HuH-7.5 (cell line): Measurements from ENCODE around the gene CTNNA1.
A peak's percentile ranks its signal among the peaks of the same experiment; 100 is the strongest.
"Not testable (repeated sequence)": the region's sequence is repeated elsewhere in the genome, so short reads cannot be mapped to it uniquely, and the experiment has no call there.

Experiments
- DNase-seq: peaks from one replicate; pipeline ENCODE4 v3.0.0; 2011; ENCODE audit warnings: low spot score

CTNNA1 gene

DNA sequence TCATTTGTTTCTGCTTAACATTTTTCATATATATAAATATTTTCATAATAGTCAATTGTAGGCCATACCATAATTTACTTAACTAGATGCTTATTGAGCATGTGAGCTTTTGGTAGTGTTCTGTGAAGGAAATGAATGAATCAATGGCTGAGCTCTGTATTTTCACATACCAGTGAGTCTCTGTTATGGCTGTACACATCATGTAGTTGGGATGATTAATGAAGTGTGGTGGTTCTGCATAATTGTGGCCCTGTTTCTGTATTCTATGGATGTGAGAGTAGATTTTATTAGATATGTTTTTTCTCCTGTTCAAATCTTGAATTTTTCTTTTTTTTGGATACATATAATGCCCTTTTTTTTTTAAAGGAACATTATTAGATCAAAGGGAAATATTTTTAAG is 56.2 kb downstream of the CTNNA1 start:
- no peak for DNase-seq

DNA sequence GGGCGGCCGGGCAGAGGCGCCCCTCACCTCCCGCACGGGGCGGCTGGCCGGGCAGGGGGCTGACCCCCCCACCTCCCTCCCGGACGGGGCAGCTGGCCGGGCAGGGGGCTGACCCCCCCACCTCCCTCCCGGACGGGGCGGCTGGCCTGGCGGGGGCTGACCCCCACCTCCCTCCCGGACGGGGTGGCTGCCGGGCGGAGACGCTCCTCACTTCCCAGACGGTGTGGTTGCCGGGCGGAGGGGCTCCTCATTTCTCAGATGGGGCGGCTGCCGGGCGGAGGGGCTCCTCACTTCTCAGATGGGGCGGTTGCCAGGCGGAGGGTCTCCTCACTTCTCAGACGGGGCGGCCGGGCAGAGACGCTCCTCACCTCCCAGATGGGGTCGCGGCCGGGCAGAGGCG is 57.6 kb downstream of the CTNNA1 start:
- not testable (repeated sequence) for DNase-seq

DNA sequence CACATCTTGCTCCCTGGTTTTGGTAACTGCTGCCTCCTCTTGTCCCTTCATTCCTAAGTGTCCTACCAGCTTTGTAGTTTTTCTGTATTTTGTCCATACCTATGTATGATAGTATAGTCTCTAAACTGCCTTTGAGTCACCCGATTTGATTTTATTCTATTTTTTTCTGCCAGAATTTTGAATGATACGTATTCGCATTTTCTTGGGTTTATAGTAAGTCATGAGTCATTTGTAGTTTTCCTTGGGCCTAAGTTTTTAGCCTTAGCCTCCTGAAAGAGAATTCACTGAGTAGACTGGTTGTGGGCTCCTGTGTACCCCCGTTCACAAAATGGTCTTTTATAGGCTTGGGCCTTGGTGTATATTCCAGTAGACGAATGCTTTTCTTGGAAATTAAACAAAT is 62.3 kb downstream of the CTNNA1 start:
- DNase-seq, result no peak

DNA sequence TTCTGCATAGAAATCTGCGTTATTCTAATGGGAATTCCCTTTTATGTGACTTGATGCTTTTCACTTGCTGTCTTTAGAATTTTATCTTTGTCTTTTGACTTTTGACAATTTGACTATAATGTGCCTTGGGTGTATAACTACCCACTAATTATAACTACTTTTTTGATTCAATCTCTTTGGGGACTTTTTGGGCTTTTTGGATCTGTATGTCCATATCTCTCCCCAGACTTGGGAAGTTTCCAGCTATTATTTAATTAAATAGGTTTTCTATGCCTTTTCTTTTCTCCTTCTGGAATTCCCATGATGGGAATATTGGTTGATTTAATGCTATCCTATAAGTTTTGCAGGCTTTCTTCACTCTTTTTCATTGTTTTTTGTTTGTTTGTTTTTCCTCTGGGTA is 64.0 kb downstream of the CTNNA1 start:
- no peak for DNase-seq

DNA sequence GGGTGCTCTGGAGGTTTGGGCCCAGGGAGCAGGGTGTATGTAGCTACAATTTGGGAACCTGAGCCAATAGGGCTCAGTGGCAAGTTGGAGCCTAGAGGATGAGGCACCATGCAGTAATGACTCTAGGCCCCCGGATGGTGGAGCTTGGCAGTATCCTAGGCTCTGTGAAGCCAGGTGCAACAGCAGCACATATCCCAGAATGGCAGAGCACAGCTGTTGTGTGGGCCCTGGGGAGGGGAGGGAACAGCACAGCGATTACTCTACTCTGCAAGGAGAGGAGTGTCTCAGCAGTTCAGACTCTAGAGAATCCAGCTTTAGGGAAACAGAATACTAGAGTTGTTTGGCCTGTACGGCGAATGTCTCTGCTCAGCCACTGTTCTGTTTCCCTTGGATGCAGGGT is 65.9 kb downstream of the CTNNA1 start:
- no peak for DNase-seq

DNA sequence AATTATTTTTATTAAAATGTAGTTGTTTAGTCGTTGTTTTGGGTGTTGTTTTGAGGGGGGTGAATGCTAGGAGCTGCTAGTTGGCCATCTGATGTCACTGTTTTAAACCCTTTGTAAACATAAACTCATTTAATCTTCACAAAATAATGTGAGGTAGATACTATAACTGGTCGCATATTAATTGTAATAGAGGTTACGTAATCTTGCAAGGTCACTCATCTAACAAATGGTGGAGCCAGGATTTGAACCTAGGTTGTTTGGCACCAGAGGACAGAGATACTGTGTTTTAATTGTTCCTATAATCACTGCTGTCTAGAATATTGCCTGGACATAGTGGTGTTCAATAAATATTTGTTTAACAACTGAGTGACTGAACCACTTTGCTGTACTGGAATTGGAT is 67.5 kb downstream of the CTNNA1 start:
- no peak for DNase-seq

DNA sequence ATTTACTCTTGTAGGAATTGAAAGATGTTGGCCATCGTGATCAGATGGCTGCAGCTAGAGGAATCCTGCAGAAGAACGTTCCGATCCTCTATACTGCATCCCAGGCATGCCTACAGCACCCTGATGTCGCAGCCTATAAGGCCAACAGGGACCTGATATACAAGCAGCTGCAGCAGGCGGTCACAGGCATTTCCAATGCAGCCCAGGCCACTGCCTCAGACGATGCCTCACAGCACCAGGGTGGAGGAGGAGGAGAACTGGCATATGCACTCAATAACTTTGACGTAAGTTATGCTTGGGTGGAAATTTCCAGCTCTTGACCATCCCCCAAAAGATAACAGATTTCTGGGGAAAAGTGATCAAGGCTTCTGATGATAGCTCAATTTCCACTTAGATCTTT is 71.3 kb downstream of the CTNNA1 start:
- no peak for DNase-seq

DNA sequence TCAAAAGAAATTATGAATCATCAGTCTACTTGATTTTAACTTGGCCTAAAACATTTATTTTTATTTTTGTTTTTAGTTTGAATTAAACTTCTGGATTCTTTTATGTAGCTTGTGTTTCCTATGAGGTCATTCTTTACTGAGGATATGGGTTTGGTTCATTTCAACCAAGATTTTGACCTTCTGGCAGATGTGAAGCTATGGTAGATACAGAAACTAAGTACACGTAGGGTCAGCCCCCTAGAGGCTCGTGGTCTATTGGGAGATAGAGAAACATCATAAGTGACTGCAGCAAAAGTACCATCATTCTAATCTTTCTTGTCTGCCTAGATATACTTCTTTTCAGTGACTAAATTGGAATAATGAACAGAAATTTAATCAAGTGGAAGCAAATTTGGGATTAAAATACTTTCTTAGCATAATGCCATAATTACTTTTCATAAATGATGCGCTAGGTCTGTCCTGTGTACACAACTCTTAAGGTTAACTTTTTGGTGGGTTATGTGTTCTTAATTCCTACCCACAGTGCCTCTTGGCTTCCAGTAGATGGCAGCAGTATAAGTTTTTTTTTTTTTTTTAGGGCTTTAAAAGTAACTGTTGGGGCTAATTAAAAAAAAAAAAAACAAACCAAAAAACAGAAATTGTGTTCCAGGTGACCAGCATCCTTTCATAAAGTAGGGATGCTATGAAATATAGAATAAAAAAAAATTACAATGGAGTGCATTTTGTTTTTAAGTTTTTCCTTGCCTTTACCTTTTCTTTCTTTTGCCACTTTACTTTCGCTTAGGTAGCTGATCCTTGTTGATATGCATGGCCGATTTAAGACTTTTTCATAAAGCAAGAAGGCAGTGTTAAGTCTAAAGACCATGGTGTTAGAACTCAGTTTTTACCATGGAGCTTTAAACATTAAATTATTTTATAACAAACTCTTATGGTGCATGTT is 72.0 kb downstream of the CTNNA1 start:
- peak; percentile 28 for DNase-seq

DNA sequence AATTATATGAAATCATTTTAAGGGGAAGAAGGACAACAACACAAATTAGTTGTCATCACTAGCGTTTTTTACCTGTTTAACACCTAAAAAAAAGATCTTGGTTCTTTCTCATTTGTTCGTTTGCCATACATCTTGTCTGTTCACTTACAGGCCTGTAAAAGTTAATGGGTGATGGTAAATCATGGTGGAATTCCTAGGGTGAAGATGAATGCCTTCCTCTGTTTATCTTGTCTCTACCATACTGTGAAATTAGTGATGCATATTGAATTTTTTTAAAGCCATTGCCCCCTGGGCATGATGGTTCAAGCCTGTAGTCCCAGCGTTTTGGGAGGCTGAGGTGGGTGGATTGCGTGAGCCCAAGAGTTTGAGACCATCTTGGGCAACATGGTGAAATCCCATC is 75.3 kb downstream of the CTNNA1 start:
- no peak for DNase-seq

DNA sequence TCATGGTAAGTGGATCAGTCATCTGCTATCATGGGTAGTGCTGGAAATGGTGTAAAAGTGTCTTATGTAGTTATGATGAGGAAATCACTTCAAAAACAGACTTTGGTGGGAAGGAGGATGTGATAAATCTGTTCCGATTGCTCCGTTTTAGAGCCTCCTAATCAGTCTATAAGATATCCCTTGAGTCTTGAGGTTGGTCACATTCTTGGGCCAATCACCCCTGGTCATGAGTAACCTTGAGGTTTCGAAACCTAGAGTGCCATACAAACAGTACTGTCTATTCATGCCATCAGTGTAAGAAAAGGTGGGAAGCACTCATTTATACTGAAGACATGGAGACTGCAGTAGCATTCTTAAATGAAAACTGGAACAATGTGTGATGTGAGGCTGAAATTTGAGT is 76.1 kb downstream of the CTNNA1 start:
- no peak for DNase-seq

DNA sequence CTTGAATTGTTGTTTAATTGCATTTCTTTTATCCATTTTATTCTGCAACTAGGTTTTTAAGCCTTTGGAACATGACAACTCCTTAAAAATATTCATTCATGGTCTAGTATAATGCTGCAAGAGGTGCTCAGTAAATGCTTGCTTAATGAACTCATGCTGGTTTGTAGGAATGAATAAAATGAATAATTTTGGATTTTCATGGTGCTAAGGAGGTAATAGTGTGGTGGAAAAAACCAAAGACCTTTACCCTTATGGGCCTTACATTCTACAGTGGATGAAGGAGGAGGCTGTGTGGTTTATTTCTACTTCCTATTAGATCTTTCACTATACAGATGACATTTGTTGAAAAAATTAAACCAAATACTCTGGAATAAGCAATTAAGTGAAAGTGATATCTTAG is 78.5 kb downstream of the CTNNA1 start:
- no peak for DNase-seq

DNA sequence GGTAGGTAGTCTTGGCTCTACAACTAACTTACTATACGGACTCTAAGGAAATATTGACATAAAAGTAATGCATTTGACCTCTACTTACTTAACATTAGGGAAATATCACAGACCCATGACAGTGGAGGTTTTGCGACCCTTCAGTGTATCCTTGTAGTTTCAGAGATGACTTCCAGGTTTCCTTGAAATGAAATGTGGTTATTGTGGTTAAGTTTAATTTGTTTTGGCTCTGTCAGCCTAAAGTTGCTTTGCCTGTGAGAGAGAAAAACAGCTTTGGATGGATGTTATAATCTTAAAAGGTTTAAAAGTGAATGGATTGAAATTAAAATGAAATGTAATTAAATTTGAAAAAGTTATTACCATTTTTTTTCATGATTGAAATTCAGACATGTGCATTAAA is 79.0 kb downstream of the CTNNA1 start:
- no peak for DNase-seq

DNA sequence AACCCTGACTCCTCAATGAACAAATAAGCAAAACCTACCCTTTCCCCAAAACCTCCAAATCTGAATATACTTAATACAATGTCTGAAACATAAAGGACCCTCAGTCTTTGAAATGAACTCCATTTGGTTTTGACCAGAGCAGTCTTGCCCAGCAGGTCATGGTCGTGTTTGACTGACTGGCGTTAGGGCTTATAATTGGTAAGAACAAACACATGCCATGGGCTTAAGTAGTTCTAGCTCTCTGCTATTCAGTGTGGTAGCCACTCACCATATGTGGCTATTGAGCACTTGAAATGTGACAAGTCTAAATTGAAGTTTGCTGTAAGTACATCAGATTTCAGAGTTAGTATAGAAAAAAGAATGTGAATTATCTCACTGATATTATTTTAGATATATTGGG is 79.9 kb downstream of the CTNNA1 start:
- no peak for DNase-seq

DNA sequence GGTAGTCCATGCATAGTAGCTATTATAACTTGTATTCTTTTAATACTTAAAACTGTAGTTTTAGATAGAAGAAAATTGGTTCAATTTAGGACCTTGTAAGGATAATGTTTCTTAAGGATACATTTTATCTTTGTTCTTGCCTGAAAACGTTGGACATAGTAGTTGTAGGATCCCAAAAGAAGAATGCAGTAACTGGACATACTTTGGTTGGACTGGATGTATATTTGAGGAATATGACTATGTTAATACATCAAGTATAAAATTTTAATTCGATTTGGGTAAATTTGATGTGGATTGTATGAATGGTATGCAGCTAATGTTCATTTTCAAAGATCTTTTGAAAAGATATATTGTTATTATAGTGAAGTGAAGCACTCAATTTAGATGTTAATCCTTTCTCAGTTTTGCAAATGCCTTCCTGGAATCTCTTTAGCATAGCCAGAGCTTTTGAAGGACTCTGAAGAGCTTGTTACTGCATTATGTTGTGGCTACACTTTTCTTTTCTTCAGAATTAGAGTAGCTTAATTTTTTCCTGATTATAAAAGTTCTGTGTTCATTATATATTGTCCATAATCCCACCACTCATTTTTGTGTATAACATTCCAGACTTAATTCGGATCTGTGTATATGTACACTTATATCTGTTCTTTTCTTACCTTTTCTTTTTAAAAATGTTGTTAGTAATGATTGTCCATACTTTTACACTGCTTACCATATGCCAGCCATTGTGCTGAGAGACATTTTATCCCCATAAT is 80.7 kb downstream of the CTNNA1 start:
- DNase-seq, result no peak

DNA sequence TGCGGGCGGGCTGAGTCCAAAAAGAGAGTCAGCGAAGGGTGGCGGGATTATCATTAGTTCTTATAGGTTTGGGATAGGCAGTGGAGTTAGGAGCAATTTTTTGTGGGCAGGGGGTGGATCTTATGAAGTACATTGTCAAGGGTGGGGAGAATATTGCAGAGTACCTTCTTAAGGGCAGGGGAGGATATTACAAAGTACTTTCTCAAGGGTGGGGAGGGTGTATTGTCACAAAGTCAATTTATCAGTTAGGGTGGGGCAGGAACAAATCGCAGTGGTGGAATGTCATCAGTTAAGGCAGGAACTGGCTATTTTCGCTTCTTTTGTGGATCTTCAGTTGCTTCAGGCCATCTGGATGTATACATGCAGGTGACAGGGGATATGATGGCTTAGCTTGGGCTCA is 81.6 kb downstream of the CTNNA1 start:
- DNase-seq, result not testable (repeated sequence)

DNA sequence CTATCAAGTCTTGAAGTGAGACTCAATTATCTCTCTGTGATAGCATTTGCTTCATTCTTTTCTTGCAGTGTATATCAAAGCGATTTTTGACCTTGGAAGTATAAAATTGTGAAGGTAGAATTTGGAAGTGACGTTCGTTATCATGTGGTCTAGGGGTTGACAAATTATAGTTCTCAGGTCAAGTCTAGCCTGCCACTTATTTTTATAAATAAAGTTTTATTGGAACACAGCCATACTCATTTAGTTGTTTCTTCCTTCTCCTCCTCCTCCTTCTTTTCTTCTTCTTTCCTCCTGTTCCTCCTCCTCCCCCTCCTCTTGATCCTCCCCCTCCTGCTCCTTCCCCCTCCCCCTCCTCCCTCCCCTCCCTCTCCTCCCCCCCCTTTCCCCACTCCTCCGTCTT is 83.9 kb downstream of the CTNNA1 start:
- DNase-seq, result no peak

DNA sequence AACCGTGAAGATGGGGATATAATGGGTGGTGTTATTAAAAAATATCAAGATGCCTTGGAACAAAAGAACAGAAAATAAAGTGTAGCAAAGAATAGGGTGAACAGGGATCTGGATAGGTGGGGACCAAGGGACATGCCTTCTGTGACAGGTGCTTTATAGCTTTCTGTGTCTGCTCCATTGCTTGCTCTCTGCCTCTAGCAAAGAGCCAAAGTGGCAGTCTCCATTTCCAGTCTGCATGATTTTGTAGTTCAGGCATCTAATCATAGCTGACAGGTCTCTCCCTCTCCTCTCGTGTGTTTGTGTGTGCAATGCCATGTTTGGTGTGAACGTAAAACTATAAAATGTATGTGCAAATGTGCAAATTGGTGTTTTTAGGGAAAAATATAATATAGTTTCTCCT is 86.9 kb downstream of the CTNNA1 start:
- no peak for DNase-seq

DNA sequence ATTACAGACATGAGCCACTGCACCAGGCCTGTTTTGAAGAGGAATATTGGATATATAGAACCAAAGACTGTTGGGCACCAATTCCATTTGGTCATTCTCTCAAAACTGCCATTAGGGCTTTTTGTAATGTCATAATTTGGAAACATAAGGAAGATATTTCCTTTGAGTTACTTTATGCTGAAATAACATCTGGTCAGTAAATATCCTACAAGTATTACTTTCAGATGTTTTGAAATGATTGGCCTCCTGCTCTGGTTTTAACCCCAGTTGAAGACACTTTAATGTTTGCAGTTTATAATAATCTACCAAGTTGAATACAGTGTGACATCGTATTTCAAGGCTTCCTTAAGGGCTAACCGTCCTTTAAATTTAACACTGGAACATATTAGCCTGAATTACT is 88.3 kb downstream of the CTNNA1 start:
- DNase-seq, result no peak

DNA sequence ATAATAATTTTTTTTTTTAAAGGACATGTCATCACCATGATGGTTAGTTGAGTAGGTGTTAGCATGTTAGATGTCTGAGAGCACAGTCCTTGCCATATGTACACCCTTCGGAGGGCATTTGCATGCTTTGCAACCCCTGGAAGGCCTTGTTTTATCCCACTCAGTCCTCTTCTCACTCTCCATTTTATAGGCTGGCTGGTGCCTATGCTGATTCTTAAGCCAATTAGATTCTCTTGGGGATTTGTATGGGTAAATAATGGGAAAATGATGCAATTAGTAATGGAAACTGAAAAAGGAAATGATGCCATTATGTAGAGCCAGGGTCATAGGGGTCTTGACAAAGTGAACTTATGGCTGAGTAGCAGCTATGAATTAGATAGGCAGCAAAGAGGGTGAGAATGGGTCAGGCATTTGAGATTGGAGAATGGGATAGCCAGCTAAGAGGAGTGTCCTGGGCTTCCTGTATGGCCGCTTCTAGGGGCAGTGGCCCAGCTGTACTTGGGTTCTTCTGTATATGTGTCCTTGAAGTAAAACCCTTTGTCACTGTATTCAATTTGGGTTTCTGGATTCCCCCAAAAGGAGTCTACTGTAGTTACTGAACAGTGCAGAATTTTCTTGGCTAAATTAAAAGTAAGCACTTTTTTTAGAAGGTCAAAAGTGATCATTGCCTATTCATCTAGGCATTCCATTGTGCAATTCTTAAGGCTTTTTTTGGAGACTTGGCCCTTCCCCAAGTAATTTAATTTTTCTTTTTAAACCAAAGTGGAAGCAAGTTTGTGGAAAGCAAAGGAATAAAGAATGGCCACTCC is 90.3 kb downstream of the CTNNA1 start:
- DNase-seq, result no peak

DNA sequence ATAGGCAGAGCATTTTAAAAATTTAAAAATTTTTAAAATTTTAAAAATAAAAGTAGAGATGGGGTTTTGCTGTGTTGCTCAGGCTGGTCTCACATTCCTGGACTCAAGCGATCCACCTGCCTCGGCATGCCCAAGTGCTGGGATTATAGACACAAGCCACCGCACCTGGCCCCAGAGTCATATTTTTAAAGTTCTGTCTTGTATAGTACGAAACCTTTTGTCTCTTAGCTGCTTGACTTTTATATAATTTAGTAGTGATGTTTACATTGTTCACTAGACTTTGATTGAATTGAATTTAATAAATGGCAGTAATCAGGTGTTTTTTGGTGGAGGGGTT is 90.9 kb downstream of the CTNNA1 start:
- no peak for DNase-seq

DNA sequence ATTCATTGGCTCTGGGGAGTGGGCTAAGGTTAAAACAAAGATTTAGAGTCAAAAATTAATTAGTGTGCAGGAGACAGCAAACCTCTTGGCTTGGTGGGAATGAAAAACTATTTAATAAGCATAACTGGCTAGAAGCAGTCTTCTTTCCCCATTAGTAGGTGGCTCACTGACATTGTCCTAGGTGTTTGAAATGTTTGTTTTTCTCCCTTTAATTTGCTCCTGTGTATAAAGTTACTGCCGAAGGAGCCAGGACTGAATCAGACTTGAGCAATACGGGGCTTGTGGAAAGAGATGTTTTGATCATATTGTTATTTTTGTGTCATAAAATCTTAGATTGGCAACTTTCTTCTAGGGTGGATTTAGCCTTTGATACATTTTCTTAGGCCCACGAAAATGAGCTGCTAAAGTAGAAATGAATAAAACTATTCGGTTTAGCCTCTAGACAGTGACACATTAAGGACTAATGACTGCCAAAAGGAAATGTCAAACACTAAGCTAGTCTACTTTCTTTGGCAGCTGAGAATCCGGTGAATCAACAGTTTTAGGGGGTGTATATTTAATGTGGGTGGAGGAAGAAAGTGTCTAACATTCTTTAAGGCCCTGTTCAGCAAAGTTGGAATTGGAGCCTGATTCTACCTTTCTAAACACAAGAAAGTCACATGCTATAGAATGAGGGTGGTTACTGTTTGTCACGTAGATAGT is 91.7 kb downstream of the CTNNA1 start:
- DNase-seq, result no peak

DNA sequence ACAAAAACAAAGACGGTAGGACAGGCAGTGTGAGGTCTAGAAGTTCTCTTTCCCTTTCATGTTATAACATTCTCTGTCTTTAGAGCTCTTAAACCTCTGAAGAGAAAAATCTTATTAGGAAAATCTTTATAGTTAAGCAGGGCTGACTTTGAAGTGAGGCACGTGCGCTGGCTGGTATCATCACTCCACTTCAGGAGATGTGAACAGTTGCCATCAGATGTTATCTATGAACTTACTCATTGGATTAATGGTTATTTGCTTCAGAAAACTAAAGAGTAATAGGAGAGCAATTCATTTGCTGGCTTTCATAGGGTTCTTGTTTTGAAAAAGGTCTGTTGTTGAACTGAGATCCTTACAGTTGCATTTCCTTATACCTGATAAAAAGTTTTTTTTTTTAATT is 96.2 kb downstream of the CTNNA1 start:
- DNase-seq, result no peak
